Frontal cortex (tissue), 4 donors: ENCODE measurements around the gene CD177. TPM values are rescaled to one million over a fixed set of nuclear protein-coding genes. Genes with fewer than 3 reads are reported as not detected.
"Not testable (repeated sequence)": the region's sequence is repeated elsewhere in the genome, so short reads cannot be mapped to it uniquely, and the experiment has no call there.

Experiments
- DNase-seq, 2 donors: peaks; one replicate each; pipeline ENCODE4 v3.0.0; 2012; ENCODE audit warnings: low spot score in 2 of 2
- FAIRE-seq: peaks from 2 replicates; lab custom pipeline; 2012; peaks lifted over from hg19 to GRCh38; lab: Jason Lieb, UNC
- total RNA-seq: library from RNA; depleted of rRNA; stranded (reverse); fragments of >200 nt; gene quantifications from one replicate; pipeline ENCODE4 v1.2.3, GENCODE V29; 2014
- donor health status: control.
- donor health status: control.
- donor health status: control.

CD177 gene, protein sequence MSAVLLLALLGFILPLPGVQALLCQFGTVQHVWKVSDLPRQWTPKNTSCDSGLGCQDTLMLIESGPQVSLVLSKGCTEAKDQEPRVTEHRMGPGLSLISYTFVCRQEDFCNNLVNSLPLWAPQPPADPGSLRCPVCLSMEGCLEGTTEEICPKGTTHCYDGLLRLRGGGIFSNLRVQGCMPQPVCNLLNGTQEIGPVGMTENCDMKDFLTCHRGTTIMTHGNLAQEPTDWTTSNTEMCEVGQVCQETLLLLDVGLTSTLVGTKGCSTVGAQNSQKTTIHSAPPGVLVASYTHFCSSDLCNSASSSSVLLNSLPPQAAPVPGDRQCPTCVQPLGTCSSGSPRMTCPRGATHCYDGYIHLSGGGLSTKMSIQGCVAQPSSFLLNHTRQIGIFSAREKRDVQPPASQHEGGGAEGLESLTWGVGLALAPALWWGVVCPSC
- total RNA-seq = 1.2 TPM

DNA sequence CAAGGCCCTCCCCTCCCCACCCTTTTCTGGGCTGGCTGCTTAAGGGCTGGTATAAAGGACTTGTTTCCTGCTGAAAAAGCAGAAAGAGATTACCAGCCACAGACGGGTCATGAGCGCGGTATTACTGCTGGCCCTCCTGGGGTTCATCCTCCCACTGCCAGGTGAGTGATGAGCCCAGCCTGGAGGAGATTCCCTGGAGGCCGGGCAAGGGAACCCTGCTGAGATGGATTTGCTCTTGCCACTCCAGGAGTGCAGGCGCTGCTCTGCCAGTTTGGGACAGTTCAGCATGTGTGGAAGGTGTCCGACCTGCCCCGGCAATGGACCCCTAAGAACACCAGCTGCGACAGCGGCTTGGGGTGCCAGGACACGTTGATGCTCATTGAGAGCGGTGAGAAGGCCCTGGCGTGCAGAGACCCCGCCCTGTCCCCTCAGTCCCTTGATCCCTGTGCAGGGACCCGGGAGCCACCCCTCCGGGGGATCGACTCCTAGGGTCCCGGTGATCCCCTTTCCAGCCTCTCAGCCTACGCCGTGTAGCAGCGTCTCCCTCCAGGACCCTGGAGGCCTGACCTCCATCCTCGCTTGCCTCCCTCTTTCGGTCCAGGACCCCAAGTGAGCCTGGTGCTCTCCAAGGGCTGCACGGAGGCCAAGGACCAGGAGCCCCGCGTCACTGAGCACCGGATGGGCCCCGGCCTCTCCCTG is at the start of gene CD177:
Gene CD177 (plus strand): TSS at position 81 of the 699 bp plus-strand sequence. CDS start 29 bp downstream, at position 110.
- no peak for FAIRE-seq
- DNase-seq = no peak

GRCh38 chr19:43305642-43306041 is 47.8 kb upstream of the CD177 start:
- no peak for FAIRE-seq
- no peak for DNase-seq

GRCh38 chr19:43306097-43306496 is 47.4 kb upstream of the CD177 start:
- FAIRE-seq (no peak), DNase-seq (no peak)

- DNase-seq = no peak
- FAIRE-seq = no peak
These were observed 45.2 kb upstream of the CD177 start for GRCh38 chr19:43308244-43308815.

DNA sequence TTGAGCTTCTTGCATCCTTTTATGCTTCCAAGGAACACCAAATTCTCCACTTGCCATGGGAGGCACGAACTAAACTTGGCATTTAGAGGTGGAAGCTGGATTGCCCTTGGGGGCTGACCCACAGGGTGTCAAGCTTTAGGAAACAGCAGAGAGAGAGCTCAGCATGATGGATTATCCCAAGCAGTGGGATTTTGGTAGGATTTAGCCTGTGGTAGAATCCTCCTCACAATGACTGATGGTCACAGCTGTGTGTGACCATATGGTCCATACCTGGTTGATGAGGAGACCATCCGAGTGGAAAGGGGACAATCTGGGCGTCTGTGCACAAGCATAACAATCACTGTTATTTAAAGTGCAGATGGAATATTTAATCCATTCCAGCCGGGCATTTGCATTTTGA is 44.0 kb upstream of the CD177 start:
- DNase-seq (no peak), FAIRE-seq (no peak)

DNA sequence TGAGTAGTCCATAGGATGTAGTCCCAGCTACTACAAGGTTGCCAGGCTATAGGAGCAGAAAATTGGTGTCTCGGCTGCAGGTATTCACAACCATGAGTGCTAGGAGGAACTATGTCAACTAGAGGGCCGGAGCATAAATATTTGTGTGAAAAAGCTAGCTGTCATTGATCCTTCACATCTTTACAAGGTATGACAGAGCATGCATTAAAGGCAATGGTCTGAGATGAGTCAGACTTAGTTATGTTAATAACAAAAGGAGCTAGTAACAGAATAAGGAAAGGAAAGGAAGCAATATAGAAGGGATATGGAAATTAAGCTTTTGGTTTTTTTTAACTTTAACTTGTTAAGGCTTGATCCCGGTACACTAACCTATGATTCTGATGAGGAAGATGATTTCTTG is 43.3 kb upstream of the CD177 start:
- no peak for DNase-seq
- no peak for FAIRE-seq

GRCh38 chr19:43311256-43311655 is 42.2 kb upstream of the CD177 start:
- DNase-seq (no peak), FAIRE-seq (no peak)

DNA sequence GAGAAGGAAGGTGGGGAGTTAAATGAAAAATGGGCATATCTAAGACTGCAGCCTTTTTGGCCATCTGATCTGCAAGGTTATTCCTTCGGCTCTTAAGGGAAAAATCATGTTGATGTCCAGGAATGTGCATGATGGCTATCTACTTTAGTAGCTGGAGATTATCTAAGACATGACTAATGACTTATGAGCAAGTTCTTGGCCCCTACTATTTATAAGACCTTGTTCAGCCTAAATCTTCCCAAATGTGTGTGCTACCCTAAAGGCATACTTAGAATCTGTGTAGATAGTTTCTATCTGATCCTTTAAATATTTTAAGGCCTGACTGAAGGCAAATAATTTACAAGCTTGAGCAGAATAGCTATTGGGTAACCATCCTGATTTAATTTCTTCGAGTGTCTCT is 41.8 kb upstream of the CD177 start:
- FAIRE-seq = no peak
- DNase-seq = no peak

DNA sequence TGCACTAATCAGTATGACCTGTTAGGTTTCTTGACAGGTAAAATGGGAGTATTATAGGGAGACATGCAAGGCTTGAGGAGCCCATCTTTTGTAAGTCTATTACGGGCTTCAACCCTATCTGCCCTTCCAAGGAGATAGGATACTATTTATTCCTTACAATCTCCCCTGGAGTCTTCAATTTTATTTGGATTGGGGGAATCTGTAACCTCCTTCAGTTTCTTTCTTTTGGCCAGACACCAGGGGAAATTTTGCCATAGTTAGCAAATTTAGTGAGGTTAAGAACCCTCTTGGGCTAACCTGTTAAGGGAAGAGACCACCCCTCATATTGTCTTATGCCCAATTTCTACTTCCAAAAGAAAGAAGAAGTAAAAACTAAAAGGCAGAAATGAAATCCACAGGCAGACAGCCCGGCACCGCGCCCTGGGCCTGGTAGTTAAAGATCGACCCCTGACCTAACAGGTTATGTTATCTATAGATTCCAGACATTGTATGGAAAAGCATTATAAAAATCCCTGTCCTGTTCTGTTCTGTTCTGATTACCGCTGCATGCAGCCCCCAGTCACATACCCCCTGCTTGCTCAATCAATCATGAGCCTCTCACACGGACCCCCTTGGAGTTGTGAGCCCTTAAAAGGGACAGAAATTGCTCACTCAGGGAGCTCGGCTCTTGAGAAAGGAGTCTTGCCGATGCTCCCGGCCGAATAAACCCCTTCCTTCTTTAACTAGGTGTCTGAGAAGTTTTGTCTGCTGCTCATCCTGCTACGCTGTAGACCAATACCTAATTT is 39.6 kb upstream of the CD177 start:
- no peak for FAIRE-seq
- no peak for DNase-seq

DNA sequence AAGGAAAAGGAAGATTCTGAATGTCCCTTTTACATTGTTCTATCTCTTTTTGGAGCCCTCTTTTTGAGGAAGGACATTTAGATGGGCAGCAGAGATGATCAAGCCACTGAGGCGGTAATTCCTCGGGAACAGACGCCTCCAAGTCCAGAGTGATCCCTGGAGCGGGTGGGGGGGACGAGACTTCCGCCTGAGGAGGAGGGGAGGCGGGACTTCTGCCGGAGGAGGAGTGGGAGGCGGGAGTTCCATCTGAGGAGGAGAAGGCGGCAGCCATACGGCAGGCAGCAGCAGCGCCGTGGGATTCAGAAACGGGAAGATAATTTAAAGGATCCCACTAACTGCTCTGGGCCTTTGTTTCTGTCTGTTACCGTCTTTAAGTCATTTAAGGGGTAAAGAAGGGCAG is 37.6 kb upstream of the CD177 start:
- FAIRE-seq (no peak), DNase-seq (no peak)

DNA sequence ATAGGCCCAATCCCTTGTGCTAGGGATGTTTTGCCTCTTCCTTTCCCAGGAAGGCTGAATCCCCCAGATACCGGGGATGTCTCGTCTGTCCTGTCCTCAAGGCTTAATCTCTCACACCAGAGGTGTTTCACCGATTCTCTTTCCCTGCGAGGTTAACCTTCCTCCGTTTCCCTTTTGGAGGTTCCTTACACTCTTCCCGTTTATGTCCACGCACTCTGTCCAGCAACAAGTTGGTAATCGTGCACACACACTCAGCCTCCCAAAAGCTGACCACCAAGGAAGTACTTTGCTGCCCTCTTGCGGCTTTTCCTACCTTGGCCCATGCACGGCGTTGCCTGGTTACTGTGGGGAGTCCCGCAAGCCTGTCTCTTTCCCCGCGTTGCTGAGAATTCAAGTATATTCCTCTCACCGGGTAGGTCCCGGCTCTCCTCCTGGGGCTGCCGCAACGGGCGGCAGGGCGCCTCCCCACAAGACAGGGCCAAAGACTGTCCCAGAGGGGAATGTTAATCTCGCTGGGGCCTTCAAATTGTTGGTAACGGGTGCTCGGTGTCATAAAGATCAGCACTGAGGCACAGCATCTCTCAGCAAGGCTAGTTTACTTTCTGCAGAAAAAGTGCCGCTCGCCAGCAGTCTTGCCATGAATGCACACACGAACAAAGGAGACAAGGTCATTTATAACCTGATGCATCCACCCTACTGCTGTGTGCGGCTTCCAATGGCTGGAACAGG is 36.7 kb upstream of the CD177 start:
- DNase-seq (no peak), FAIRE-seq (no peak)

GRCh38 chr19:43318203-43318602 is 35.3 kb upstream of the CD177 start:
- DNase-seq = no peak
- FAIRE-seq = no peak

DNA sequence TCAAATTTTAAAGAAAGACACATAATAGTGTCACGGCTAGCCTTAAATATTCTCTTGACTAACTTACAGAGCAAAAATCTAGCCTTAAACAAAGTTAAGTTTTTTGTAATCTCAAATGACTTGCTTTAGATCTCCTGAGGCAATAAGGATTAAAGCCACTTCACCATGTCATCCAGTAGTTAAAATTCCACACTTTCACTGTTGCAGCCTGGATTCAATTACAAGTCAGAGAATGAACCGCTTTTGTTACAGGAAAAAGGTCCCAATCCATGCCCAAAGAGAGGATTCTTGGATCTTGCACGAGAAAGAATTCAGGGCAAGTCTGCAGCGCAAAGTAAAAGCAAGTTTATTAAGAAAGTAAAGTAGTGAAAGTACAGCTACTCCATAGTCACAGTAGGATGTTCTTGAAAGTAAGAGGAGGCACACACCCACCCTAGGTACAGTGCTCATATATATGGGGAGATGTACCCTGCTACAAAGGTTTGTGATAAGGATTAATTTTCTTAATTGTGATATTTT is 34.6 kb upstream of the CD177 start:
- no peak for DNase-seq
- no peak for FAIRE-seq

GRCh38 chr19:43320546-43320945 is 32.9 kb upstream of the CD177 start:
- no peak for DNase-seq
- FAIRE-seq = no peak

GRCh38 chr19:43326761-43327160 is 26.7 kb upstream of the CD177 start:
- not testable (repeated sequence) for DNase-seq, FAIRE-seq

- not testable (repeated sequence) for DNase-seq, FAIRE-seq
These were observed 24.9 kb upstream of the CD177 start for GRCh38 chr19:43328561-43328960.

GRCh38 chr19:43329049-43329448 is 24.4 kb upstream of the CD177 start:
- FAIRE-seq, DNase-seq: not testable (repeated sequence)

GRCh38 chr19:43329989-43330388 is 23.5 kb upstream of the CD177 start:
- no peak for DNase-seq
- FAIRE-seq = no peak

- no peak for FAIRE-seq
- DNase-seq = no peak
These were observed 22.6 kb upstream of the CD177 start for GRCh38 chr19:43330726-43331434.
